GM12801 (cell line): Measurements from ENCODE around the gene SDCCAG8.

Experiments used
- TF ChIP-seq, protein P1 (sequence below): IDR thresholded peaks from one replicate; pipeline ENCODE4 v1.5.1; 2011; ENCODE audit warnings: control low read depth; ENCODE audit not compliant: insufficient read length; ENCODE audit errors: extremely low read depth

Gene SDCCAG8

DNA sequence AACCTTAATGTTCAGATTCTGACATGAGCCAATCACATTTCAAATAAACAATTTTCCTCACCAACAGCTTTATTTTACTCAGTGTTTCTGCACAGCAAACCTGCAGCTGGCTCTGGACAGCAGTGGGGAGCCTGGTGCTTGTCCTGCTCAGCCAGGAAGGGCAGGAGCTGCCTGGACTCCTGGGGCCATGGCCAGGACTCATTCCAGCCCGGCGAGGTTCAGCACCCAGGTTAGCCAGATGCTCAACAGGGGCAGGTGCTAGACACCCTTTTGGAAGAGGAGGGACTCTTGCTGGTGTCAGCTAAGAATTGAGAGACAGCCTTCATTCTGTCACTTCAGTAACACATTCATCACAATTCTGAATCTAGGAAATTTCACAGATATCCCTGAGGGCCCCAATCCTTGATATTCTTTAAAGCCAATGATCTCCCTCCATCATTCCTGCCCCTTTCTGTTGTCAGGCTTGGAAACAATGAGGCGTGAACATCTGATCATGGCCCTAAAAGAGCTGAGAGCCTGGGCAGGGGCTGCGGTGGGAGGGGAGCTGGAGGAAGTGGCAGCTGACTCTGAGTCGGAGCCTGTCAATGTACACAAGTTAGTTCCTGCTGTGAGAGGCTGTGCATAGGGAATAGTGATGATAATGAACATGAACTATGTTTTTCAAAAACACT is 251.3 kb downstream of the SDCCAG8 start:
- TF ChIP-seq, protein P1, sequence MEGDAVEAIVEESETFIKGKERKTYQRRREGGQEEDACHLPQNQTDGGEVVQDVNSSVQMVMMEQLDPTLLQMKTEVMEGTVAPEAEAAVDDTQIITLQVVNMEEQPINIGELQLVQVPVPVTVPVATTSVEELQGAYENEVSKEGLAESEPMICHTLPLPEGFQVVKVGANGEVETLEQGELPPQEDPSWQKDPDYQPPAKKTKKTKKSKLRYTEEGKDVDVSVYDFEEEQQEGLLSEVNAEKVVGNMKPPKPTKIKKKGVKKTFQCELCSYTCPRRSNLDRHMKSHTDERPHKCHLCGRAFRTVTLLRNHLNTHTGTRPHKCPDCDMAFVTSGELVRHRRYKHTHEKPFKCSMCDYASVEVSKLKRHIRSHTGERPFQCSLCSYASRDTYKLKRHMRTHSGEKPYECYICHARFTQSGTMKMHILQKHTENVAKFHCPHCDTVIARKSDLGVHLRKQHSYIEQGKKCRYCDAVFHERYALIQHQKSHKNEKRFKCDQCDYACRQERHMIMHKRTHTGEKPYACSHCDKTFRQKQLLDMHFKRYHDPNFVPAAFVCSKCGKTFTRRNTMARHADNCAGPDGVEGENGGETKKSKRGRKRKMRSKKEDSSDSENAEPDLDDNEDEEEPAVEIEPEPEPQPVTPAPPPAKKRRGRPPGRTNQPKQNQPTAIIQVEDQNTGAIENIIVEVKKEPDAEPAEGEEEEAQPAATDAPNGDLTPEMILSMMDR, result no peak

DNA sequence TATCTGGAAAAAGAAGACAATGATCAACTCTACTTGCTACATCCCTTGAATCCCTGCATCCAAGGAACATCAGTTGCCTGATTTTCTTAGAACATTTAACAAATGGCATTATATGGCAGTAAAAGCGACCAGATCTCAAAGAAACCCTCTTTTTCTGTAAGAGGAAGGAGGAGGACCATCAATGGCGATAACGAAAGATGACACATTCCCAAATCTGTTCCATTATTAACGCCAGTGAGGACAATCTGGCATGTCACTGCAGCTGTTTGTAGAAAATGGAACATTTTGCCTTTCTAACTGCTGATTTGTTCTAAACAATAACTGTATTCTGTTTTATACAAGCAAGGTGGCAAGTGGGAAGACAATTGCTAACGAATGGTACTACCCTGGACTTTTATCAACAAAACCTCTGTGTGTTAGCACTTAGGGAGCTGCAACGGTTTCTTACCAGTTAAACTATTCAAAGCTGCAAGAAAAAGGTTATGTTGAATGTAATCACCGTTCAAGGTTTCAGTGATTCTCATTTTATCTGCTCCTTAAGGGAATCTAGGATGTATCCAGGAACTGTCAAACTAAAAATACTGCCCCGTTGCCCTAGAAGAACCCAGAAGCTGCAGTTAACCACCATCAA is 251.9 kb downstream of the SDCCAG8 start:
- TF ChIP-seq, protein P1, result no peak

DNA sequence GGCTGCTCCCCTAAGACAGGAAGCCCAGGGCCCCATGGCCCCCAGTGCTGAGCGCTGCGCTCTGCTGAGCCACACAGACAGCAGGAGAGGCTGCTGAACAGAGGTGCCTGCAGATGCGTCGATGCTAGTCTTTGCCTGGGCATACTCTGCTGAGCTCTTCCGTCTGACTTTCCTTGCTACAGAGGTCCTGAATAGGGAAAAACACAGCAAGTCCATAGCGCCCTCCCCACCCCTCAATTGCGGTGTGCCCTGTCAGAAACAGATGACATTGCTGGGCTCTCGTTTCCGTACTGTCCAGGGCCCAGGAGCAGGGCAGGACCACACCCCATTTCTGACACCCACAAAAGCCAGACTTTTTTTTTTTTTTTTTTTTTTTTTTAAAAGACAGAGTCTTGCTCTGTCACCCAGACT is 252.5 kb downstream of the SDCCAG8 start:
- TF ChIP-seq, protein P1, result no peak

DNA sequence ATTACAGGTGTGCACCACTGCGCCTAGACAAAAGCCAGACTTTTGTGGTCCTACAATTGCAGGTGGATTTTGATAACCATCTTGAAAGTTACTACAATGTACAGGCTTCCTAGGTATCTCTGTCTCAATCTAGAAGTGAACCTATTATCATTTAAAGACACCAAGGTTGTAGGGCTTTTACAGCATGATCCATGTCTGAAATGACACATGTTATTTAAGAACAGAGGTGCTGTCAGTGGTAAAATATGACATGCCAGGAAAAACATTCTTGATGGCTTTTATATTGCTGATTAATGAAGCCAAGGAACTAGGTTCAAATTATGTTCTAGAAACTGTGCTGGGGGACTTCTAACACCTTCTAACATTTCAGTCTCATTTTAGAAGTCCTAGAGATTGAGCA is 253.1 kb downstream of the SDCCAG8 start:
- TF ChIP-seq, protein P1, result no peak

DNA sequence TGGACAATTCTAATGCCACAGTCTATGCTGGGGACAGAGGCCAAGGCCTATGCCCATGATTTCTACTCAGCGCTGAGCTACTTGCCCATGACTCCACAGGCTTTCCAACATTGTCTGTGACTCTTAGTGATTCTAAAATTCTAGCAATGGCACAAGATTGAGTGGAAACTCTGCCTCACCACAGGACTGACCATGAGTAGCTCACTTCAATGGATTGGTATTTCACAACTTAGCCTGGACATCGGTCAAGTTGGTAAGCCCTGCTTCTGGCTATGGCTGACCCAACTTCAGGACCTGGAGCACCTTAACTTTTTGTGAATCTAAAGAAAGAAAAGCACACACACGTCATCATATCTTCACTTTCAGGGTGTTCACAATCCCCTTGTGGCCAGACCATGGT is 255.1 kb downstream of the SDCCAG8 start:
- TF ChIP-seq, protein P1, result no peak

DNA sequence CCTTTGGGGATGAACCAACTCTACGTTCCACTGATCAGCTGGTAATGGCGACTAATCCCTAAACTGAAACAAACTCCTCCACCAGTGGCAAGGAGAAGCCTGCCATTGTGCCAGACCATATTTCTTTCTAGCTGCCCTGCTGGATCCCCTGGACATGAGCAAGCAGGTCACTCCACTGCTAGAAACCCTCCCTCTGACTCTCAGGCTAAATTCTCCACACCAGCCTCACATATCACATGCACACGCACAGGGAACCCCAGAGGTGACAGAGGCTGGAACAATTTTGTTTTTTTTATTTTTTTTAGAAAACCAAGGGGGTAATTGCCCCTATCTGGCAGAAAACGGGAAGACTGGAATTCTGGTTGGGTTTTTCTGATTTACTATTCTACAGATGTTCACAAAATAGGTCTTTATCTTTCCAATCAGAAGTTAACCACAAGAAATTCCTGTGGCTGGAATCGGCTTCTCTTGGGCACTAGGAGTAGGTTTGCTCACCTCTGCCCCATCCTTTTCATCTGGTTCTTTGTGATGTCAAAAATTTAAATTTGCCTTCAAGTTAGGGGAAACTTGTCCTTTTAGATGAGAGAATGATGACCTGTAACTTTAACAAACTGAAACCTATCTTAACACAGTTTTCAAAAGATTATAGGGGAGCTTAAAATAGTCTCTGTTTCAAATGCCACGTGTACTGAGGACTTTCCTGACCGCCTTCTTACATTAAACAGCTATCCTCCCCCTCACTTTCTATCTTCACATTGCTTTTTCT is 258.1 kb downstream of the SDCCAG8 start:
- TF ChIP-seq, protein P1, result no peak

DNA sequence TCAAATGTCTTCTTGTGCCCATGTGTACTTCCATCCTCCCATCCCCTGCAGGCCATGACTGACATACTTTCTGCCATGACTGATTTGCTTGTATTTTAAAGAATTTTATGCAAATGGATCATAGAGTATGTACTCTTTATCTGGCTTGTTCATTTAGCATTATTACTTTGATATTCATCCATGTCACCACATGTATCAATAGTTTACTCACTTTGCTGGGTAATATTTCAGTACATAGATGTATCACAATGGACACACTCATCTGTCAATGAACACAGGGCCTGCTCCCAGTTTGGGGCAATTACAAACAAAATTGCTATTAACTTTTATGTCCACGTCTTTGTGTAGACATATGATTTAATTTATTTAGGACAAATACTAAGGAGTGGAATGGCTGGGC is 259.1 kb downstream of the SDCCAG8 start:
- TF ChIP-seq, protein P1, result no peak
